ENCODE data around the gene MYT1.

DNA sequence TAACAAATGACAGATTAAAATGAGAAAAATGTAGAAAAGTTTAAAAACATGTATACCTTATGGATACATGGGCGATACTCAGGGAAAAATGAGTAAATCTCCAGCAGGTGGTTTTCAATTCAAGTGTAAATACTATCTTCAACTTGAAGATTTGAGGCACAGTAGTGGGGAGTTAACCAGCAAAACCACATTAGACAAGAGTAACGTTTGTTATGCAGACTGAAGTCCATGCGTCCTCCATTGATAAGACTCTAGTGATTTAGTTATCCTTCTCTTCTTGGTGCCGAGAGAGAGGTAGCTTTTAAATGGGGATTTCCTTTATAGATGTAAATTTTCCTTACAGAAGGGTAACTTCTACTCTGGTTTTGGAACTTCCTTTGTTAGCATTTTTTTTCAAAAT is 119.4 kb downstream of the MYT1 start:
- TF ChIP-seq POLR2A (IDR thresholded peaks at IDR 0.05): no peak
- TF ChIP-seq, protein P1, sequence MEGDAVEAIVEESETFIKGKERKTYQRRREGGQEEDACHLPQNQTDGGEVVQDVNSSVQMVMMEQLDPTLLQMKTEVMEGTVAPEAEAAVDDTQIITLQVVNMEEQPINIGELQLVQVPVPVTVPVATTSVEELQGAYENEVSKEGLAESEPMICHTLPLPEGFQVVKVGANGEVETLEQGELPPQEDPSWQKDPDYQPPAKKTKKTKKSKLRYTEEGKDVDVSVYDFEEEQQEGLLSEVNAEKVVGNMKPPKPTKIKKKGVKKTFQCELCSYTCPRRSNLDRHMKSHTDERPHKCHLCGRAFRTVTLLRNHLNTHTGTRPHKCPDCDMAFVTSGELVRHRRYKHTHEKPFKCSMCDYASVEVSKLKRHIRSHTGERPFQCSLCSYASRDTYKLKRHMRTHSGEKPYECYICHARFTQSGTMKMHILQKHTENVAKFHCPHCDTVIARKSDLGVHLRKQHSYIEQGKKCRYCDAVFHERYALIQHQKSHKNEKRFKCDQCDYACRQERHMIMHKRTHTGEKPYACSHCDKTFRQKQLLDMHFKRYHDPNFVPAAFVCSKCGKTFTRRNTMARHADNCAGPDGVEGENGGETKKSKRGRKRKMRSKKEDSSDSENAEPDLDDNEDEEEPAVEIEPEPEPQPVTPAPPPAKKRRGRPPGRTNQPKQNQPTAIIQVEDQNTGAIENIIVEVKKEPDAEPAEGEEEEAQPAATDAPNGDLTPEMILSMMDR (IDR thresholded peaks at IDR 0.05): no peak

Measured in uterus (tissue), 2 donors.